Measurements from ENCODE around the gene STX17. TPM values are rescaled to one million over a fixed set of nuclear protein-coding genes. Genes with fewer than 3 reads are reported as not detected.

The STX17 gene
- total RNA-seq, 3 donors from 2014 or later, result 32.3 to 67.9 (median 50.1) TPM

GRCh38 chr9:99966001-99966400 lies 59.5 kb downstream of the STX17 start:
- intact Hi-C loops (cut with DNase I; ENCODE audit: low total_unique reads), result no loop called here
- DNase-seq (ENCODE audit: low spot score in 2 of 2), result no peak
- no peaks in the 10 kb centered on the region for H3K36me3 ChIP-seq

GRCh38 chr9:99966716-99967115 lies 60.3 kb downstream of the STX17 start:
- H3K36me3 ChIP-seq, result no peaks in the 10 kb centered on the region

More at GRCh38 chr9:99966001-99966400, 59.5 kb downstream of the STX17 start:
- Histone ChIP-seq H3K4me1 (no peaks in the 10 kb centered on the region), H3K27me3 (no peaks in the 10 kb centered on the region), H3K4me3 (no peak overlapping the region), H3K27ac (no peak overlapping the region), H3K9me3 (no peaks in the 10 kb centered on the region)
- TF ChIP-seq POLR2AphosphoS5 (IDR thresholded peaks at IDR 0.05), result no peak
- no peak for TF ChIP-seq CTCF (IDR thresholded peaks at IDR 0.05)
- TF ChIP-seq POLR2A (IDR thresholded peaks at IDR 0.05), result no peak

GRCh38 chr9:99967457-99967856 lies 61.0 kb downstream of the STX17 start:
- no peak for DNase-seq (ENCODE audit: low spot score in 2 of 2)
- intact Hi-C loops (cut with DNase I; ENCODE audit: low total_unique reads), result no loop called here
- Histone ChIP-seq H3K4me3 (no peak overlapping the region), H3K9me3 (no peaks in the 10 kb centered on the region), H3K36me3 (no peaks in the 10 kb centered on the region), H3K4me1 (no peaks in the 10 kb centered on the region), H3K27me3 (no peaks in the 10 kb centered on the region), H3K27ac (no peak overlapping the region)
- TF ChIP-seq CTCF (IDR thresholded peaks at IDR 0.05) (no peak), POLR2AphosphoS5 (IDR thresholded peaks at IDR 0.05) (no peak), POLR2A (IDR thresholded peaks at IDR 0.05) (no peak)

More at GRCh38 chr9:99966716-99967115, 60.3 kb downstream of the STX17 start:
- DNase-seq (ENCODE audit: low spot score in 2 of 2), result no peak
- Histone ChIP-seq H3K4me3 (no peak overlapping the region), H3K27ac (no peak overlapping the region), H3K9me3 (no peaks in the 10 kb centered on the region), H3K4me1 (no peaks in the 10 kb centered on the region), H3K27me3 (no peaks in the 10 kb centered on the region)
- TF ChIP-seq POLR2A (IDR thresholded peaks at IDR 0.05), result no peak
- no peak for TF ChIP-seq CTCF (IDR thresholded peaks at IDR 0.05)
- TF ChIP-seq POLR2AphosphoS5 (IDR thresholded peaks at IDR 0.05), result no peak
- intact Hi-C loops (cut with DNase I; ENCODE audit: low total_unique reads), result no loop called here

GRCh38 chr9:99970481-99970880 lies 64.0 kb downstream of the STX17 start:
- H3K4me3 ChIP-seq, result no peak overlapping the region
- TF ChIP-seq POLR2AphosphoS5 (IDR thresholded peaks at IDR 0.05), result no peak
- no peak for TF ChIP-seq CTCF (IDR thresholded peaks at IDR 0.05)
- no peak for TF ChIP-seq POLR2A (IDR thresholded peaks at IDR 0.05)
- no peaks in the 10 kb centered on the region for H3K9me3 ChIP-seq
- H3K27ac ChIP-seq, result no peak overlapping the region
- H3K4me1 ChIP-seq, result no peaks in the 10 kb centered on the region
- no peaks in the 10 kb centered on the region for H3K36me3 ChIP-seq
- DNase-seq (ENCODE audit: low spot score in 2 of 2), result no peak
- intact Hi-C loops (cut with DNase I; ENCODE audit: low total_unique reads), result no loop called here
- no peaks in the 10 kb centered on the region for H3K27me3 ChIP-seq

DNA sequence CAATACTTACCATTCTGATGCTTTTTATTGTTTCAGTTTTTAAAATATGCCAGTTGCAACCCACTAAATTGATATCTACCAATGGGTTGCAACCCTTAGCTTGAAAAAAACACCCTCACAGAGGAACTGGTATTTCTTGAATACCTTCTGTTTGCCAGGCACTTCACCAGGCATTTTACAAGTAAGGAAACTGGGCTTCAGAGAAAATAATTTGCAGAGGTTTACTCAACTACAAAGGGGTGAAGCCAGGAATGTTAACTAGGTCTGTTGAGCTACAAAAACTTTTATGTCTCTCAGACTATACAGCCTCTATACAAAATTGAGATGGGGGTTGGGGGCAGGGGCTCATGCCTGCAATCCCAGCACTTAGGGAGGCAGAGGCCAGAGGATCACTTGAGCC lies 65.0 kb downstream of the STX17 start:
- no peak for DNase-seq (ENCODE audit: low spot score in 2 of 2)
- no peaks in the 10 kb centered on the region for H3K36me3 ChIP-seq
- H3K27me3 ChIP-seq, result no peaks in the 10 kb centered on the region
- no peaks in the 10 kb centered on the region for H3K9me3 ChIP-seq
- TF ChIP-seq CTCF (IDR thresholded peaks at IDR 0.05), result no peak
- TF ChIP-seq POLR2AphosphoS5 (IDR thresholded peaks at IDR 0.05), result no peak
- no peak for TF ChIP-seq POLR2A (IDR thresholded peaks at IDR 0.05)
- H3K4me1 ChIP-seq, result no peaks in the 10 kb centered on the region
- no peak overlapping the region for H3K27ac ChIP-seq
- no peak overlapping the region for H3K4me3 ChIP-seq
- intact Hi-C loops (cut with DNase I; ENCODE audit: low total_unique reads), result no loop called here

All from breast epithelium (tissue), 4 donors.